GM23338 (cell line): Measurements from ENCODE around the gene RNF112.

Experiments used
- CREB1 ChIP-seq: fragments of 250-450 bp; sonication (Bioruptor Pico); IDR thresholded peaks from 2 replicates; pipeline ENCODE4 v1.5.0; 2020; ENCODE audit warnings: low read depth, mild to moderate bottlenecking, moderate library complexity
- ETS1 ChIP-seq: IDR thresholded peaks from 2 replicates; pipeline ENCODE4 v1.6.1; 2016; ENCODE audit warnings: antibody characterized with exemption
- EZH2 ChIP-seq: fragments of 200-600 bp; sonication (generic); IDR thresholded peaks from one replicate; pipeline ENCODE4 v1.8.0; 2017; ENCODE audit warnings: antibody characterized with exemption, mild to moderate bottlenecking, low read depth; ENCODE audit not compliant: unreplicated experiment
- EZH2phosphoT487 ChIP-seq: fragments of 200-600 bp; sonication (generic); IDR thresholded peaks from one replicate; pipeline ENCODE4 v1.8.1; 2018; ENCODE audit warnings: antibody characterized with exemption; ENCODE audit not compliant: unreplicated experiment
- JUNB ChIP-seq: IDR thresholded peaks from one replicate; pipeline ENCODE4 v1.6.1; 2016; ENCODE audit warnings: antibody characterized with exemption; ENCODE audit not compliant: unreplicated experiment
- NANOG ChIP-seq: IDR thresholded peaks from 2 replicates; pipeline ENCODE4 v1.6.1; 2016; ENCODE audit warnings: antibody characterized with exemption, borderline replicate concordance
- POLR2AphosphoS5 ChIP-seq: IDR thresholded peaks from 2 replicates; pipeline ENCODE4 v1.6.1; 2016; ENCODE audit warnings: antibody characterized with exemption, low read depth
- REST ChIP-seq: IDR thresholded peaks from one replicate; pipeline ENCODE4 v1.6.1; 2018; ENCODE audit warnings: antibody characterized with exemption; ENCODE audit not compliant: unreplicated experiment
- STAT1 ChIP-seq: IDR thresholded peaks from one replicate; pipeline ENCODE4 v1.6.1; 2016; ENCODE audit warnings: antibody characterized with exemption; ENCODE audit not compliant: unreplicated experiment
- ZNF114 ChIP-seq: fragments of 250-450 bp; sonication (Bioruptor Pico); IDR thresholded peaks from 2 replicates; pipeline ENCODE4 v1.5.0; 2020; ENCODE audit warnings: mild to moderate bottlenecking, moderate library complexity
- ZNF331 ChIP-seq: fragments of 250-450 bp; sonication (Bioruptor Pico); IDR thresholded peaks from 2 replicates; pipeline ENCODE4 v1.5.0; 2020; ENCODE audit warnings: low read depth, mild to moderate bottlenecking, moderate library complexity
- ZNF462 ChIP-seq: fragments of 250-450 bp; sonication (Bioruptor Pico); IDR thresholded peaks from 2 replicates; pipeline ENCODE4 v1.5.0; 2020; ENCODE audit warnings: mild to moderate bottlenecking, moderate library complexity
- TF ChIP-seq, protein P1 (sequence below), 2 experiments: fragments of 200-600 bp in 1 of 2; sonication (generic) in 1 of 2; conservative IDR thresholded peaks; 2 replicates each; pipeline versions ENCODE4 v1.5.1 to v1.6.1; 2016 to 2017; ENCODE audit warnings: antibody characterized with exemption in 2 of 2, low read depth in 2 of 2, mild to moderate bottlenecking in 2 of 2, moderate library complexity in 1 of 2

- TF ChIP-seq, protein P1, sequence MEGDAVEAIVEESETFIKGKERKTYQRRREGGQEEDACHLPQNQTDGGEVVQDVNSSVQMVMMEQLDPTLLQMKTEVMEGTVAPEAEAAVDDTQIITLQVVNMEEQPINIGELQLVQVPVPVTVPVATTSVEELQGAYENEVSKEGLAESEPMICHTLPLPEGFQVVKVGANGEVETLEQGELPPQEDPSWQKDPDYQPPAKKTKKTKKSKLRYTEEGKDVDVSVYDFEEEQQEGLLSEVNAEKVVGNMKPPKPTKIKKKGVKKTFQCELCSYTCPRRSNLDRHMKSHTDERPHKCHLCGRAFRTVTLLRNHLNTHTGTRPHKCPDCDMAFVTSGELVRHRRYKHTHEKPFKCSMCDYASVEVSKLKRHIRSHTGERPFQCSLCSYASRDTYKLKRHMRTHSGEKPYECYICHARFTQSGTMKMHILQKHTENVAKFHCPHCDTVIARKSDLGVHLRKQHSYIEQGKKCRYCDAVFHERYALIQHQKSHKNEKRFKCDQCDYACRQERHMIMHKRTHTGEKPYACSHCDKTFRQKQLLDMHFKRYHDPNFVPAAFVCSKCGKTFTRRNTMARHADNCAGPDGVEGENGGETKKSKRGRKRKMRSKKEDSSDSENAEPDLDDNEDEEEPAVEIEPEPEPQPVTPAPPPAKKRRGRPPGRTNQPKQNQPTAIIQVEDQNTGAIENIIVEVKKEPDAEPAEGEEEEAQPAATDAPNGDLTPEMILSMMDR (conservative IDR thresholded peaks at IDR 0.05; ENCODE audit: low read depth in 2 of 2), result peak; percentile 86 to 99
- TF ChIP-seq REST (no peak), CREB1 (CRISPR knock-in tag) (peak; percentile 67), ZNF331 (CRISPR knock-in tag) (no peak), JUNB (no peak), POLR2AphosphoS5 (peak; percentile 64), EZH2phosphoT487 (no peak), EZH2 (no peak), STAT1 (no peak), ETS1 (no peak), ZNF114 (CRISPR knock-in tag) (no peak), NANOG (no peak), ZNF462 (CRISPR knock-in tag) (no peak)
Measured at GRCh38 chr17:19362277-19363113, 48.5 kb upstream of the RNF112 start, which contains the start of gene B9D1.
